ENCODE data around the gene MPP7. TPM values are rescaled to one million over a fixed set of nuclear protein-coding genes. Genes with fewer than 3 reads are reported as not detected.

The MPP7 gene
- total RNA-seq, 1 donor from 2014 or later: 3.7 TPM

- DNase-seq (ENCODE audit: low spot score in 2 of 2) (no peak), FAIRE-seq (no peak)
Measured at GRCh38 chr10:28311104-28311503, 8.2 kb upstream of the MPP7 start.

GRCh38 chr10:28307267-28307666 is 4.4 kb upstream of the MPP7 start:
- DNase-seq (ENCODE audit: low spot score in 2 of 2) (no peak), FAIRE-seq (no peak)

GRCh38 chr10:28305553-28305952 is 2.7 kb upstream of the MPP7 start:
- no peak for DNase-seq (ENCODE audit: low spot score in 2 of 2)
- FAIRE-seq: no peak

- FAIRE-seq (no peak), DNase-seq (ENCODE audit: low spot score in 2 of 2) (no peak)
Measured at GRCh38 chr10:28304032-28304571, 1.2 kb upstream of the MPP7 start.

GRCh38 chr10:28302012-28302637 is 739 bp downstream of the MPP7 start:
- no peak for FAIRE-seq
- peak; percentile 25 to 39 for DNase-seq (ENCODE audit: low spot score in 2 of 2)

GRCh38 chr10:28300027-28300426 is 2.8 kb downstream of the MPP7 start:
- no peak for FAIRE-seq
- no peak for DNase-seq (ENCODE audit: low spot score in 2 of 2)

GRCh38 chr10:28298951-28299350 is 3.9 kb downstream of the MPP7 start:
- DNase-seq (ENCODE audit: low spot score in 2 of 2): no peak
- no peak for FAIRE-seq

- DNase-seq (ENCODE audit: low spot score in 2 of 2): no peak
- FAIRE-seq: no peak
Measured at GRCh38 chr10:28296023-28296422, 6.8 kb downstream of the MPP7 start.

GRCh38 chr10:28295336-28295735 is 7.5 kb downstream of the MPP7 start:
- FAIRE-seq (no peak), DNase-seq (ENCODE audit: low spot score in 2 of 2) (no peak)

GRCh38 chr10:28294809-28295208 is 8.1 kb downstream of the MPP7 start:
- FAIRE-seq: no peak
- DNase-seq (ENCODE audit: low spot score in 2 of 2): no peak

GRCh38 chr10:28294169-28294532 is 8.7 kb downstream of the MPP7 start:
- DNase-seq (ENCODE audit: low spot score in 2 of 2) (no peak), FAIRE-seq (no peak)

- DNase-seq (ENCODE audit: low spot score in 2 of 2): no peak
- no peak for FAIRE-seq
Measured at GRCh38 chr10:28293236-28294168, 9.4 kb downstream of the MPP7 start.

GRCh38 chr10:28291881-28292297 is 11.0 kb downstream of the MPP7 start:
- no peak for FAIRE-seq
- DNase-seq (ENCODE audit: low spot score in 2 of 2): no peak

GRCh38 chr10:28285816-28286215 is 17.0 kb downstream of the MPP7 start:
- FAIRE-seq (no peak), DNase-seq (ENCODE audit: low spot score in 2 of 2) (no peak)

- no peak for DNase-seq (ENCODE audit: low spot score in 2 of 2)
- no peak for FAIRE-seq
Measured at GRCh38 chr10:28284126-28284525, 18.7 kb downstream of the MPP7 start.

GRCh38 chr10:28283251-28283650 is 19.6 kb downstream of the MPP7 start:
- no peak for FAIRE-seq
- no peak for DNase-seq (ENCODE audit: low spot score in 2 of 2)

GRCh38 chr10:28282336-28282735 is 20.5 kb downstream of the MPP7 start:
- DNase-seq (ENCODE audit: low spot score in 2 of 2) (no peak), FAIRE-seq (no peak)

- DNase-seq (ENCODE audit: low spot score in 2 of 2): no peak
- FAIRE-seq: no peak
Measured at GRCh38 chr10:28281726-28282315, 21.0 kb downstream of the MPP7 start.

GRCh38 chr10:28280652-28281051 is 22.2 kb downstream of the MPP7 start:
- DNase-seq (ENCODE audit: low spot score in 2 of 2) (no peak), FAIRE-seq (no peak)

GRCh38 chr10:28279878-28280277 is 23.0 kb downstream of the MPP7 start:
- DNase-seq (ENCODE audit: low spot score in 2 of 2) (no peak), FAIRE-seq (no peak)

- DNase-seq (ENCODE audit: low spot score in 2 of 2) (no peak), FAIRE-seq (no peak)
Measured at GRCh38 chr10:28278842-28279241, 24.0 kb downstream of the MPP7 start.
